NCI-H2196 (cell line): ENCODE results near the gene ACOT9.
"Not testable (repeated sequence)": the region's sequence is repeated elsewhere in the genome, so short reads cannot be mapped to it uniquely, and the experiment has no call there.

Experiments used
- DNase-seq: peaks from one replicate; lab custom pipeline; 2025; ENCODE audit not compliant: unreplicated experiment; lab: John Stamatoyannopoulos, UW

ACOT9 gene, protein sequence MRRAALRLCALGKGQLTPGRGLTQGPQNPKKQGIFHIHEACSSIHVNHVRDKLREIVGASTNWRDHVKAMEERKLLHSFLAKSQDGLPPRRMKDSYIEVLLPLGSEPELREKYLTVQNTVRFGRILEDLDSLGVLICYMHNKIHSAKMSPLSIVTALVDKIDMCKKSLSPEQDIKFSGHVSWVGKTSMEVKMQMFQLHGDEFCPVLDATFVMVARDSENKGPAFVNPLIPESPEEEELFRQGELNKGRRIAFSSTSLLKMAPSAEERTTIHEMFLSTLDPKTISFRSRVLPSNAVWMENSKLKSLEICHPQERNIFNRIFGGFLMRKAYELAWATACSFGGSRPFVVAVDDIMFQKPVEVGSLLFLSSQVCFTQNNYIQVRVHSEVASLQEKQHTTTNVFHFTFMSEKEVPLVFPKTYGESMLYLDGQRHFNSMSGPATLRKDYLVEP

DNA sequence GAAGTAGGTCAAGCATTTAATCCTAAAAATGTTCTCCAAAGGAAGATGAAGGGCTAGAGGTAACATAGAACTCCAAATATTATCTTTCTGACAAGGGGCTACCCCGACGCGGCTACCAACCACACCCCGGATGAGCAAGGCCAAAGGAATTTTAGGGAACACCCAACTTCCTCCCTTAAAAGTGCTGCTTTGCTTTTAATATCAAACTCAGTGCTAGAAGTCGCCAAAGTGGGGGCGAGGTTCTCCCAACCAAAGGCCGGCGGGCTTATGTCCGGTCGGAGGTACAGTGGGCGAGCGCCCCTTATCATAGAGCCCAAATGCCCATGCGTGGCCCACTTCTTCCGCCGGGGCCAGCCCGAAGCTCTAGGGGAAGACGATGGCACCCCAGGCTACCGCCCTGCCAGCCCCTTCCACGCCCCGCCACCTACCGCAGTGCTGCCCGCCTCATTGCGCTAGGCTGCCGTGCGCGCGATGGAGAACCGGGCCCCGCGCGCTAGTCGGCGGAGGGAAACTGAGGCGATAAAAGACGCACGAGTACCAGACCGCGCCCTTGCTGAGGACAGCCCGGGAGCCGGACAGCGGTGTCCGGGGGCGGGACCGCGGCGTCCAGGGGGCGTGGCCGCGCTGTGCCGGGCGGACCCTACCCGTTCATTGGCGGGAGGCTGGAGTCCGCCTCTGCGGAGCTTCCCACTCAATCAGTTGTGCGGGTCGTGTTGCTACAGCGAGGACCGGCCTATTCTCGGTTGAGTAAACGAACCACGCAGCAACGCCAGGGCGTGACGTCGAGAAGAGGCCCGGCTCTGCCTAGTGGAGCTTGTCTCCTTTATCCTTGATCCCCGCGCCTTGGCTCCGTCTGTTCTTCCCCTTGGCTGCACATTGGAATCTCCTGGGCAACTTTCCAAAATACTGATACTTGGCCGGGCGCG is at the start of gene ACOT9:
TSS of gene ACOT9 (minus strand) at position 580 of the 926 bp plus-strand sequence. CDS start at position 448, 132 bp downstream.
- DNase-seq = peak; percentile 3

DNA sequence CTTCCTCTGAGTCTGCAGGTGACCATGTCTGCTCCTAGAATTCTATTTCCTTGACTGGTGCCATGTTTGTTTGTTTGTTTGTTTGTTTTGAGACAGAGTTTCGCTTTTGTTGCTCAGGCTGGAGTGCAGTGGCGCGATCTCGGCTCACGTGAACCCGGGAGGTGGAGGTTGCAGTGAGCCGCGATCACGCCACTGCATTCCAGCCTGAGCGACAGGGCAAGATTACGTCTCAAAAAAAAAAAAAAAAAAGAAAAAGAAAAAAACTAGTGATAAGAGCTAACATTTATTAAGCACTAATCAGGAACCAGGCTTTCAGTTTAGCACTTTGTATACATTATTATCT is 47.0 kb upstream of the ACOT9 start:
- no peak for DNase-seq

DNA sequence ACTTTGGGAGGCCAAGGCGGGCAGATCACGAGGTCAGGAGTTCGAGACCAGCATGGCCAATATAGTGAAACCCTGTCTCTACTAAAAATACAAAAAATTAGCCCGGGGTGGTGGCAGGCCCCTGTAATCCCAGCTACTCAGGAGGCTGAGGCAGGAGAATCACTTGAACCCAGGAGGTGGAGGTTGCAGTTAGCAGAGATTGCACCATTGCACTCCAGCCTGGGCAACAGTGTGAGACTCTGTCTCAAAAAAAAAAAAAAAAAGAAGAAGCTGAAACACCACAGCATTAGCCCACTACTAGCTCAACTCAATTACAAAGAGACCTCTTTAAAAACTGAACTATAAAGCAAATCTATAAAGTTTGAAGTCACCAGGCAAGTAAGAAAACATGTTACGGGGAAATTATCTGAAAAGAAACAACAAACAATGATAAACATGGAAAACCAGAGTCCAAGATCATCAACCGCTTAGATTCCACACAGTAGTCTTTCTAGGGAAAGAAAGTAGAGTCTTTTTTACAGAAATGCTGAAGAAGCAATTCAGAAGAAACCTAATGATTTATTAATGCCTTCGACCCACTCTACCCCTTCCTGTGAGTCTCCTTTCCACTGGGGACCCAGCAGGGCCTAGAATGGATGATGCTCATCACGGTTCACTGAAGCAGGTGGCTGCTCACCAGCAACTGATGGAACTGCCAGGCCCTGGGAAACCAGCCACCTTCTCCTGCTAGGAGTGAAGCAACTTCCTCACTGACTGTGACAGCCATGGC is 46.5 kb upstream of the ACOT9 start:
- DNase-seq = no peak

- DNase-seq = no peak
Observed at GRCh38 chrX:23788946-23789345, 45.9 kb upstream of the ACOT9 start.

DNA sequence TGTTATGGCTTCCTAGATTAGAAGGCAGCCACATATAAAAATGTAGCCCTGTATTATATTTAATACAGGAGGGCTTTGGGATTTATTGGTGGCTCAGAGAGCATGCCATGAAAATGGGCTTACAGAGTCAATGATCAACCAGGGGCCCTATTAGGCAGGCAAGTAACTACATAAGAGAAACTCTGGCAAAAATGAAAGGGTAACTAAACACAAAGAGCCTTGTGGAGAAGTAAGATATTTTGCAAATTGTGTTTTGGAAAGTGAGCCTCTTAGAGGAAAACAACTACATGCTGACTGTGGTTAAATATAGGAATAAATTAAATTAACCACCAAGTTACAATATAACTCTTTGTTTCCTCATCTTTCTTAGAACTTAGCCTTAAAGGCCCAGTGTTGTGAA is 45.4 kb upstream of the ACOT9 start:
- DNase-seq = no peak

GRCh38 chrX:23787745-23788118 is 44.7 kb upstream of the ACOT9 start:
- DNase-seq = no peak

DNA sequence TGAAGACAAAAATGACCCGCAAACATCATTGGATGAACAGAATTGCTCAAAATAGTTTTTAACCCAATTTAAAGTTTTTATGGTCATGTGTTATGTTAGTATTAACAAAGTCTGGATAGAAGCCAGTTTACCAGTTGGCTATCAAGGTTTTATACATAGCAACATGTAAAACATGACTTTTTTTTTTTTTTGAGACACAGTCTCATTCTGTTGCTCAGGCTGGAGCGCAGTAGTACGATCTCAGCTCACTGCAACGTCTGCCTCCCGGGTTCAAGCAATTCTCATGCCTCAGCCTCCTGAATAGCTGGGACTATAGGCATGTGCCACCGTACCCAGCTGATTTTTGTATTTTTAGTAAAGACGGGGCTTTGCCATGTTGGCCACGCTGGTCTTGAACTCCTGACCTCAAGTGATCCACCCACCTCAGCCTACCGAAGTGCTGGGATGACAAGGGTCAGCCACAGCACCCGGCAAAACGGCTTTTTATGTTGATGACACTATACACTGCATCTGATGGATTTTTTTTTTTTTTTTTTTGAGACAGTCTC is 43.3 kb upstream of the ACOT9 start:
- no peak for DNase-seq

- no peak for DNase-seq
Observed at GRCh38 chrX:23785580-23785979, 42.5 kb upstream of the ACOT9 start.

DNA sequence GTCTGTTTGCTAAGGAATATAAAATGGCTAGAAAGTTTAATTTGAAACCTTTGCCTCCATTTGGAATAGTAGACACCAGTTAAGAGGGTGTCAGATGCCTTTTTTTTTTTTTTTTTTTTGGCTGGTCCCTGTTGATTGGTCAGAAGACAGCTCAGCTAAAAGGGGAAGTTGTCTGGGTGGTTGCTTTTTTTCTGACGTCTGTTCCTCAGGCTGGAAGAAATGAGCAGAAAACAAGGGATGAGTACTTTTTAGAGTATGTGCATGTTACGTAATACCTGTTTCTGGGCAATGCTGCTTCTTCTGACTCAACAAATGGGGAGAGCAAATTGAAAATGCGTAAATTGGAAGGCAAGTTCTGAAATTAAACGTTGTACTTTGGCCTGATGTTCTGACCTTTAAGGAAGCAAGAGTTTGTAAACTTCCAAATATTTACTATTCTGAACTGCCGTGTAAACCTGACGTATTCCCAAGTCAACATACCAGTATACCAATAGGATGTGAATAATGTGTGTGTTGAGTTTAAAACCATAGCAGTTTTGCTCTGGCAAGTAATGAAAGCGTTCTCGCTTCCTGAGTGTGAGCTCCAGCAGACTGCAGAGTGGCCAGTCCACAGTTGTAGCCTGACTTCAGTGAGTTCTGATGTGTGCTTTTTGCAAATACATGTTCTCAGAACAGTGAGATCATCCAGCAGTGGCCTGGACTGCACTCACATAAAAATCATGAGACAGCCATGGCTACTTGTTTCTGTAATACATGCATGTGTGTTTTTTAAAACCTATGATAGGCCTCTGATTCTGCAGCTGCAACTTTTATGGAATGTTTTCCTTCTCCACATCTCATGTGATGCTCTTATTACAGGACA is 41.6 kb upstream of the ACOT9 start:
- no peak for DNase-seq

DNA sequence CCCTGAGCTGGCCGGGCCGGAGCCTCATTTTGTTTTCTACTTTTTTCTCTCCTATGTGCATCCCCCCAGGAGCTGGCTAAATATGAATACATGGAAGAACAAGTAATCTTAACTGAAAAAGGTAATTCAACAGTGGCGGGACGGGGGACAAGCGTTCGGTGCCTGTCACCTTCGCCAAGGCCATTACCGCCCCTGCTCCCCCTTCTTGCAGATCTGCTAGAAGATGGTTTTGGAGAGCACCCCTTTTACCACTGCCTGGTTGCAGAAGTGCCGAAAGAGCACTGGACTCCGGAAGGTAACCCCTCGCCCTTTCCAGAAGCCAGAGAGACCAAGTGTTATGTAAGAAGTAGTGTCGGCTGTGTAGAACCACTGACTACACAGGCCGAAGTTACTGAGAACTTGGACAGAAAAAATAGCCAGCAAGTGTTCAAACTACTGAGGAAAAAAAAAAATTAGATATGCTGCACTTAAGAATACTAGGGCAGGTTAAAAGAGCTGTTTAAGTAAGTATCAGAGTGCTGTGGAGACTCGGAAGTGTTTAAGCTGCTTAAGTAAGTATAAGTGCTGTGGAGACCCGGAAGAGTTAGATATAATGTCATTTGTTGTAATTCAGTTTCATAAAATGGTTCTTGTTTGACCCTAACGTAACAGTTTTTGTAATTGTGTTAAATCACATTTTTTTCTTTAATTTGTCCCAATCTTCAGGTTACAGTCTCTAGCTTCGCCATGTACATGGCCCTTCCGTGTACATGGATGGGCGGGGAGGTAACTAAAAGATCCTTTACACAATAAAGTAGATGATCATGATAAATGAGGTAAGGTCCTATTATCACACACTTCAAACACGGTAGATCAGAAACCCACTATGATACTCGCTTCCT is 40.8 kb upstream of the ACOT9 start:
- DNase-seq = no peak

GRCh38 chrX:23782863-23783588 is 40.0 kb upstream of the ACOT9 start, which contains the start of gene SAT1:
SAT1 (plus strand) TSS chrX:23783173; CDS start chrX:23783352, 179 bp downstream.
- peak; percentile 91 for DNase-seq

- no peak for DNase-seq
Observed at GRCh38 chrX:23782455-23782854, 39.4 kb upstream of the ACOT9 start.

DNA sequence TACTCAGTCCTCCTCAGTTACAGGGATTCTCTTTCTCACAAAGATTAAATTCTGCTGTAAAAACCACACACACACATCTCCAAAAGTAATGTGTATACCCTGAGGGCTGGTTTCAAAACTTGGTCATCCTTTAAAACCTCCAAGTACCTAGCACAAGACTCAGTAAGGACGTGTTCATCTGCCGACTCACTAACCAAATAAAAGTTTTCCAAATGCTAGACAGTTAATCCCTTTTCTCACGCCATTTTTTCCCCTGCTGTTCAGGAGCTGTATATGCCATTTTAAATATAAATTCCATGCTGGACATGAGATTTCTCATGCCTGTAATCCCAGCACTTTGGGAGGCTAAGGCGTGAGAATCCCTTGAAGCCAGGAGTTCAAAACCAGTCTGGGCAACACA is 35.9 kb upstream of the ACOT9 start:
- no peak for DNase-seq

GRCh38 chrX:23776363-23776762 is 33.3 kb upstream of the ACOT9 start:
- no peak for DNase-seq

- DNase-seq = peak; percentile 32
Observed at GRCh38 chrX:23773601-23774175, 30.6 kb upstream of the ACOT9 start.

GRCh38 chrX:23771086-23771485 is 28.0 kb upstream of the ACOT9 start:
- not testable (repeated sequence) for DNase-seq

- no peak for DNase-seq
Observed at GRCh38 chrX:23770142-23770541, 27.1 kb upstream of the ACOT9 start.
